Fibroblast of peridontal ligament (primary cell): ENCODE results near the gene SLC39A9.
"Not testable (repeated sequence)": the region's sequence is repeated elsewhere in the genome, so short reads cannot be mapped to it uniquely, and the experiment has no call there.

Experiments
- DNase-seq: peaks from one replicate; pipeline ENCODE4 v3.0.0-alpha.2; 2010; ENCODE audit errors: extremely low read depth

SLC39A9 gene

DNA sequence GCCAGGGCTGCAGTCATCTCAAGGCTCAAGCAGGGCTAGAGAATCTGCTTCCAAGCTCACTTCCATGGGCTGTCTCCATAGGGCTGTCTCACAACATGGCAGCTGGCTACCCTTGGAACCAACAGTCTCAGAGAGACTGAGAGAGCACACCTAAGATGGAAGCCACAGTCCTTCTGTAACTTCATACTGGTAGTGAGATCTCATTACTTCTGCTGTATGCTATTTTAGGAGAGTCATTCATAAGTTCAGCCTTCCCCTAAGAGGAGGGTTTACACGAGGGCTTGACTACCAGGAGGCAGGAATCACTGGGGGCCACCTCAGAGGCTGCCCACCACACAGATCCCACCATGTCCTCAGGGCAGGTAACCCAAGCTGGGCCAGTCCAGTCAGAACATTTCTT is 30.1 kb upstream of the SLC39A9 start:
- DNase-seq = no peak

GRCh38 chr14:69370061-69370460 is 28.4 kb upstream of the SLC39A9 start:
- no peak for DNase-seq

- DNase-seq = no peak
These were observed 26.3 kb upstream of the SLC39A9 start for GRCh38 chr14:69372146-69372545.

- no peak for DNase-seq
These were observed 25.4 kb upstream of the SLC39A9 start for GRCh38 chr14:69373104-69373503.

GRCh38 chr14:69374235-69374634 is 24.3 kb upstream of the SLC39A9 start:
- no peak for DNase-seq

DNA sequence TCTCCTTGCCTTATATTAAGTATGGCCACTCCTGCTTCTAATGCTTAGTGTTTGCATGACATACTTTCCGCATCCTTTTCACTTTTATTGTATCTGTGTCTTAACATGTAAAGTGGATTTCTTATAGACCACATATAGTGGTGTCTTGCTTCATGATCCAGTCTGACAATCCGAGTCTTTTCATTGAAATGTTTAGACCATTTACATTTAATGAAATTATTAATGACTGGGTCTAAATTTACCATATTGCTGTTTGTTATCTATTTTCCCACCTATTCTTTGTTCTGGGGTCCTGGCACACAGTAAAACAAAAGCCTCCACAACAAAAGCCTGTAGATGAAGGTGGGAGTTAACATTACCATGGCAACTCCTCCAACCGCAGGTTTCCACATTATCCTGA is 23.3 kb upstream of the SLC39A9 start:
- DNase-seq = no peak

DNA sequence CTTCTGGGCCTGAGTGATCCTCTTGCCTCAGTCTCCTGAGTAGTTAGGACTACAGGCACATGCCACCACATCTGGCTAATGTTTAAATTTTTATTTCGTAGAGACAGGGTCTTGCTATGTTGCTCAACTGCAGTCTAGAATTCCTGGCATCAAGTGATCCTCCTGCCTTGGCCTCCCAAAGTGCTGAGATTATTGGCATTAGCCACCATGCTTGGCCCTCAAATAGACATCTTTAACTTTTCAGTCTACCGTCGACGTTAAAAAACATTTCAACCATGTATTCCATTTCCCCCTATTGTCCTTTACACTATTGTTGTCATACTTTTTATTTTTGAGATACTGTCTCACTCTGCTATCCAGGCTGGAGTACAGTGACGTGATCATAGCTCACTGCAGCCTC is 22.8 kb upstream of the SLC39A9 start:
- DNase-seq = no peak

DNA sequence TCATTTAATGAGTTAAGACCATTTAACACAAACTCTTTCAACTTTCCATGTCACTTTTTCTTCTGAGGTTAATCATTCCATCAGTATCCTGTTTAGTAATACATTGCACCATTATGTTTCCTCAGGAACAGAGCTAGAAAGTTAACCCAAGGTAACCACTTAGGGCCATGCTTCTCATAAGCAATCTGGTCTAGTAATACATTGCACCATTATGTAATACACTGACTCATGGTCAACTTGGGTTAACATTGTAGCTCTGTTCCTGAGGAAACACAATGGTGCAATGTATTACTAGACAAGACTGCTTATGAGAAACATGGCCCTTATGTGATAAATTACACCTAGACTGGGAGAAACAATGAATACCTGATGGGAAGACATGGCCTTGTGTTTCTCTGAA is 22.1 kb upstream of the SLC39A9 start:
- DNase-seq = peak; percentile 68

DNA sequence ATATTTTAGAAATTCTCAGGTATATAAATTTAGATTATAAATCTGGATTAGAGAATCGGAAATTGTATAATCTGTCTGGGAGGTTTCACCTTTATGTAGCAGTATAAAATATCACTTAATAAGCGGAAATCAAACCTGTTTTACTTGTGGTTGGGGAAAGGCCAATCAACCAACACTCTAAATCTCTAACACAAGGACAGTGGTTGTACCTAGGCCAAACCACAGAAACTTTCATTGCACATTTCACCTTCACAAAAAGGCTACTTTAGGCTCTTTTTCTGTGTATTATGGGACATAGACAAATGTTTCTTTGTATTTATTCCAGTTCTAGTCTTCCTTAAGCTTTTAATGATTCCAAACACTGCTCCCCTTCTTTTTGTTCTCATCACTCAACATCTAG is 20.2 kb upstream of the SLC39A9 start:
- DNase-seq = no peak

DNA sequence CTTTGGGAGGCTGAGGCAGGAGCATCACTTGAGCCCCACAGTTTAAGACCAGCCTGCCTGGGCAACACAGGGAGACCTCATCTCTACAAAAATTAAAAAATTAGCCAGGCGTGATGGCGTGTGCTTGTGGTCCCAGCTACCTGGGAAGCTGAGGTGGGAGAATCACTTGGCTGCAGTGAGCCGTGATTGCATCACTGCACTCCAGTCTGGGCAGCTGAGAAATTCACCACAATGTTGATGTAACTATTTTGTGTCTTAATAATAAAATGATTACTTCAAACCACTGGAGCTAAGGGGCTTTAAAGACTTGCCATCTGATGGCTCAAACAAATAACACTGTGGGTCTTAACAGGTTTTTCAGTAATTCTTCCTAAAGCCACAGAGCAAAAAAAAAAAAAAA is 11.2 kb upstream of the SLC39A9 start:
- DNase-seq = no peak

- not testable (repeated sequence) for DNase-seq
These were observed 7.1 kb upstream of the SLC39A9 start for GRCh38 chr14:69391400-69391799.

DNA sequence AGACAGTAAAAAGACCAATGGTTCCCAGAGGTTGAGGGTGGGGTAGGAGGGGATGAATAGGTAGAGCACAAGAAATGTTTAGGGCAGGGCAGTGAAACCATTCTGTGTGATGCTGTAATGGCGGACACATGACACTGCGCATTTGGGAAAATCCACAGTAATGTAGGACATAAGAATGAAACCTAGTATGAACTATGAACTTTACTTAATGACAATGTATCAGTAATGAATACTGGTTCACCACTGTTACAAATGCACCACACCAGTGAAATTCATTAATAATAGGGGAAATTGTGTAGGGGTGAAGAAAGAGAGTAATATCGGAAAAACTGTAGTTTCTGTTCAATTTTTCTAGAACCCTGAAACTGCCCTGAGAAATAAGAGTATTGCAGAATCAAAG is 6.0 kb upstream of the SLC39A9 start:
- no peak for DNase-seq

GRCh38 chr14:69395929-69396328 is 2.6 kb upstream of the SLC39A9 start:
- DNase-seq = no peak

- no peak for DNase-seq
These were observed 322 bp downstream of the SLC39A9 start for GRCh38 chr14:69398818-69399210.

DNA sequence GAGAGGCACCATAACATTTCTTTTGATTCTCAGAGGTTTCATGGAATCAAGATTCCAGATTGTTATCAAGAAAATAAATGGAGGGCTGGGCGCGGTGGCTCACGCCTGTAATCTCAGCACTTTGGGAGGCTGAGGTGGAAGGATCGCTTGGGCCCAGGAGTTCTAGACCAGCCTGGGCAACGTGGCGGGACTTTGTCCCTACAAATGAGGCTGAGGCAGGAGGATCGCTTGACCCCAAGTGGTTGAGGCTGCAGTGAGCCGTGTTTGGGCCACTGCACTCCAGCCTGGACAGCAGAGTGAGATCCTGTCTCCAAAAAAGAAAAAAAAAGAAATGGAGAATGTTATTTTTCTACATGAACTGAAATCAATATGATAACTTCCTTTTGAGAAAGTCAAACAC is 1.3 kb downstream of the SLC39A9 start:
- DNase-seq = no peak

GRCh38 chr14:69400154-69400553 is 1.7 kb downstream of the SLC39A9 start:
- DNase-seq = no peak

DNA sequence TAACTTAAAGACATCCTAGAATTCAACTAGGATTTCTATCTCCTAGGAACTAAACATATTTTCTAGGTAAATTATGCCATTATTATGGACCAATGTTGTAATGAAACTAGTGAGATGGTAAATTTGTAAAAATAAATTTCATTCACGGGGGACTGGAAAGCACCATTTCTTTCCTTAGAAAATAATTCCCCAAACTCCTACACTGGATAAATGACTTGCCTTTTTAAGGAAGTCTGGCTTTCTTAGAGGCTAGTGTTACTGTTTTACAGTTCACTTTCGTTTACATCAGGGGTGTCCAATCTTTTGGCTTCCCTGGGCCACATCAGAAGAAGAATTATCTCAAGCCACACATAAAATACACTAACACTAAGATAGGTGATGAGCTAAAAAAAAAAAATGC is 3.3 kb downstream of the SLC39A9 start:
- DNase-seq = no peak

DNA sequence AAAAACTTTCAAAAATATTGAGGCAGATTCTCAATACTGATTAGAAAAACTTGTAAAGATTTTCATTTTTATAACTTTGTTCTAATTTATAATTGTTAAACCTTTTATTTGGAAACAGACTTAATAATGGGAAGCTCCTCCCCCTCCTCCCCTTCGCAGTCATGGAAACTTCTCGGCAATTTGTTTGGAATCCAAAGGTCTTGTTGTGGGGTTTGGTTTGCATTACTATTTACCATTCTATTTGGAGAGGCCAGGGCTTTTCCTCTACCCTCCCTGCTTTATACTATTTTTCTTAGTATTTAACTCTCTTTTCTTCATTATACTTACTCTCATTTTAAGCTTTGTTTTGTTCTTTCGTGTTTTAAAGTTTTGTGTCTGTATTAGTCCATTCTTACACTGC is 6.0 kb downstream of the SLC39A9 start:
- DNase-seq = no peak

GRCh38 chr14:69404883-69405282 is 6.4 kb downstream of the SLC39A9 start:
- no peak for DNase-seq

DNA sequence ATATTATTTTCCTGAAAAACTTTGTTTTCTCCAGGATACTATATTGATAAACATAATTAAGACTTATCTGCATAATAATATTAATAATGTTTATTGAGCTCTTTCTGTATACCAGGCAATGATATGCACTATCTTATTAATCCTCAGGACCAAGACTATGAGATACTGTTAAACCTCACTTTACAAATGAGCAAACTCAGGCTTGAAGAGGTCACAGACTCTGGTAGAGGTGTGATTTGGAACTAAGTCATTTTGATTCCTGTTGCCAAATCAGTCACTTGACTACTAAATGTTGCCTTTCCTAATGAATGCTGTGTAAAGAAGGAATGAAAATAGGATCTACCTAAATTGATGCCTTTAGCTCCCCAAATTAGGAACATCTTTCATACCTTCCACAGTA is 7.3 kb downstream of the SLC39A9 start:
- no peak for DNase-seq

DNA sequence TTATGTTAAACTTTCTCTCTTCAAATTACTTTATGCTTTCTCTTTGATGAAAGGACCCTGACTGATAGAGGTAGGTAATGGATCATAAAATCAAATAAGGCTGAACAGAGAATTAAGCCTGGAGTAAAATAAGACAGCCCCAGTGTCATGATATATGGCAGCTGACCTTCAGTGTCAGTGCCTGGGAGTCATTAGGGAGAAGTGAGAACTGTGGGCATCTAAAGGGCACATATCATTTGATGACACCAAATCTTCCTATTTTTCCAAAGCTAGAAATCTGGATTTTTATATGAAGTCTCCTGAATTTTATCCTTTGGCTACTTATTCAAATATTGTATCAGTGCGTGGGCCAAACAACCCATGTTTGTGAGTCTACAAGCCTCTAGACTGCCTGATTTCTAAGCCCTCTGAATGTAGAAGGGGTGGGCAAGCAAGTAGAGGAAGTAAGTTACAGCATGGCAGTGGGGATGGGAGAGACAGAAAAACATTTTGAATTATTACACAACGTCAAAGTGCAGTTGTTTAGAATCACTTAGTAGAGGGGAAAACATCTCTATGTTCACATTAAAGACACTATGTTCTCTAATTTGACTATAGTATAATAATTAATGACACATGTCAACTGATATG is 10.0 kb downstream of the SLC39A9 start:
- DNase-seq = no peak

GRCh38 chr14:69413483-69413882 is 15.0 kb downstream of the SLC39A9 start:
- no peak for DNase-seq

- not testable (repeated sequence) for DNase-seq
These were observed 17.6 kb downstream of the SLC39A9 start for GRCh38 chr14:69416087-69416486.

GRCh38 chr14:69423279-69423678 is 24.8 kb downstream of the SLC39A9 start:
- peak; percentile 65 for DNase-seq
